Stimulated activated CD4-positive, alpha-beta T cell treated with anti-CD3 and anti-CD28 coated beads, Interleukin-4, amount 100 ng/mL, for 1 hour (primary cell): Measurements from ENCODE around the gene MSX1.

Experiments
- DNase-seq: peaks from one replicate; pipeline ENCODE4 v3.0.0-alpha.2; 2020

Gene MSX1

GRCh38 chr4:4871242-4871572 lies 11.7 kb downstream of the MSX1 start:
- no peak for DNase-seq

DNA sequence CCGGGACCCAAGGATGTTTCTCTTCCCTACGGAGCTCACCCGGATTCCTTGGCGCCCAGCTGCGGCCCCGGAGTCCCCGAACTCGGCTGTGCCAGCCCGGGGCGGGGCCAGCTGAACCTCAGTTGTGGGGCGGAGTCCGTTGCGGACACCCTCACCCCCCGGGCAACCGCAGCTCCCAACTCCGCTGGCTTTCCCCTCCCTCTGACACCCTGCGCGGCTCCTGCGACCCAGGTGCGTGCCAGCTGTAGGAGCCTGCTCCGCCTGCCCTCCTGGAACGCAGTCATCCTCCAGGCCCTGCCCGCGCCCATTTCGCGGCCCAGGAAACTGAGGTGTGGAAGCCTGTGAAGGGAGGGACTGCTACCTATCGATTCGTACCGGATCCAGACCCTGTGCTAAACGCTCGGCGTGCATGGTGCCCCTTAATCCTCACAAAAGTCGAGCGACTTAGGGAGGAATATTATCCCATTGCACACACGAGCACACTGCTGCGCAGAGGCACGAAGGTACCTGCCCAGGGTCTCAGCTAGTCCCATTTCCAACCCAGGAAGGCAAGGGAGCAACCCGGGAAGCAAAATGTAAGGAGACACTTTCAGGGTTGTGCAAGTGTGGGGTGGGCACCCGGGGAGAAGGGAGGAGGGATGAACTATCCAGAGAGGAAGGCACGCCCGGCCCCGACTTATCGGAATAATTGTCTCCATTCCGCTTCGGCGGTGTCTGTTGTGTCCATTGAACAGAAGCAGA lies 12.3 kb downstream of the MSX1 start:
- no peak for DNase-seq

- no peak for DNase-seq
Observed at GRCh38 chr4:4872314-4872903, 12.9 kb downstream of the MSX1 start.

- no peak for DNase-seq
Observed at GRCh38 chr4:4873203-4873602, 13.7 kb downstream of the MSX1 start.

DNA sequence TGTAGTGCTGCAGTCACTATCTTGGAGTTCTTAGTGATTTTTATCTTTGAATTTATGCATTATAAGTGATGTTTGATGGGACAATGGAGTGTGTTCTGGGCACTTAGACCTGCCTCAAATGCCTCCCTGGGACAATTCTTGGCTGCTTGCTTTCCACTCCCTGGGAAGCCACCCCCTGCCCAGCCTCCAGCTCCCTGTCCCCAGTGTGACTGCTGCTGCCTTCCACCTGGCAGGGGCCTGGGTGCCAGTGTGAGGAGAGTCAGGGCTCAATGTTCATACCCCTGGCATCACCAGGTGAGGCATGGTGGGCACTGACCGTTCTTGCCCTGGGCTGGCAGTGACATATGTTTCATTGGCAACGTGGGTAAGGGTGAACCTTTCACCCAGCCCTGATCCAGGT lies 14.8 kb downstream of the MSX1 start:
- no peak for DNase-seq

- no peak for DNase-seq
Observed at GRCh38 chr4:4875147-4875546, 15.7 kb downstream of the MSX1 start.

DNA sequence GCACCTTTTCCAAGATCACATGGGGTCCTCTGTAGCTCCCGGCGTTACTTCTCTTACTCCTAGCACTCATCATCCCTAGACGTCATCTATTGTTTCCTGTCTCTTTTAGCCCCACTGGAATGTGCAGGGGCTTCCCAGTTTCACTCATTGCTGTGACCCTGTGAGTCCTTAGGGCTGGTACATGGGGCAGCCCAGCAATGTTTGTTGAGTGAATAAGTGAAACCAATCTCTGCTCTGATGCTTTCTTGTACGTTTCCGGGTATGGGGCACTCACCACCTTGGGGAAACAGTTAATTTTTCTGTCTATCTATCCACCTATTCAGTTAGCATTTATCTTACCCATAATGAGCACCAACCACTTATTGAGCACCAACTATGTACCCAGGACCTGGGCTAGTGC lies 16.1 kb downstream of the MSX1 start:
- DNase-seq, result no peak

DNA sequence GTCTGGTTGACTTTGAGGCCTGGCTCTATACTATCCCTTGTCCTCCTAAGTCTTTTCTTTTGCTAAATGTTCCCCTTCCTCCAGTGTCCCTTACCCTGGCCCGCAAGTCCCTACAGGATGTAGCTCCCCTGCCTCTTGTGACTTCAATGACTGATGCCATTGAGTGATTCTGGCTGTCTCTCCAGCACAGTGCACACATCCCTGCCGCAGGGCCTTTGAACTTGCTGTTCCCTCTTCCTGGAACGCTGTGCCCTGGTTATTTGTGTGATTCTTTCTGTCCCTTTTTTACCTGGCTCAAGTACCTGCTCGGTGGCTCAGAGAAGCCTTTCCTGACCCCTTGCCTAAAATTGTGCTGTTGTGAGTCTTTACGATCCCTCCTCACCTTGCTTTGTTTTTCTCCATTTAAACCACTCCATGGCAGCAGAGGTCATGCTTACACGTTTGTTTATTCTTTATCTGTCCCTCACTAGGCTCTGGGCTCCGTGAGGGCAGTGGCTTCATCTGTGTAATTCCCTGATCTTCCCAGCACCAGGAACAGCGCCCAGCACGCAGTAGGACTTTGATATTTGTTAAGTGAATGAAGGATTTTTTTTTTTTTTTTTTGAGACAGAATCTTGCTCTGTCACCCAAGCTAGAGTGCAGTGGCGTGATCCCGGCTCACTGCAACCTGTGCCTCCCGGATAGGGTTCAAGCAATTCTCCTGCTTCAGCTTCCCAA lies 17.6 kb downstream of the MSX1 start:
- DNase-seq, result no peak

GRCh38 chr4:4880492-4880891 lies 21.0 kb downstream of the MSX1 start:
- no peak for DNase-seq

DNA sequence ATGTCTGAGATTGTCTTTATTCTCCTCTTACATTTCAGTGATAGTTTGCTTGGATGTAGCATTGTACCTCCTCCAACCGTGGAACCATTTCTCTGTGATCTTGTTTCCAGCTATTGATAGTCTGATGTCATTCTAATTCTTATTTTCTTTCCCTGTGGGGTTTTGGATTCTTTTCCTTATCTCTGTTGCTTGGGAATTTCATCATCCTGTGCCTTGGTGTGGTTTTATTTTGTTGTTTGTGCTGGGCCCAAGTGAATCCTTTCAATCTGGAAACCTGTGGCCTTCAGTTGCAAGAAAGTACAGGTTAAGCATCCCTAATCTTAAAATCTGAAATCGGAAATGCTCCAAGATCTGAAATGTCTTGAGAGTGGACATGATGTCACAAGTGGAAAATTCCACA lies 22.0 kb downstream of the MSX1 start:
- DNase-seq, result no peak

DNA sequence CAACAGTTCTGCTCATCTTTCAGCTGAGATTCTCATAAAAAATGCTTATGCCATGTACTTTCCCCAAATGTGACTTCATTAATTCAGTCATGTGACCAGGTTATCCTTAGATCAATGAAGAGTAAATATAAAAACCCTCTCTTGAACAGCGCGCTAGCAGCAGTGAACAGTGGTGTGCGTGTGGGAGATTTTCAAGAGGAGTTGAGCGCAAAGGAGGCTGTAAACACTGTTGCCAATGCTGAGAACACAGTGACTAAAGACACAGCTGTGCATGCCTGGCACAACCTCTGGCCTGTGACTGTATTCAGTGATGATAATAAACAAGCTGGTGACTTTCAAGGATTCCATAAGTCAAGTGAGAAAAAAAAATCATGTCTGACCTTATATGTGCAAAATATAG lies 25.1 kb downstream of the MSX1 start:
- DNase-seq, result no peak

DNA sequence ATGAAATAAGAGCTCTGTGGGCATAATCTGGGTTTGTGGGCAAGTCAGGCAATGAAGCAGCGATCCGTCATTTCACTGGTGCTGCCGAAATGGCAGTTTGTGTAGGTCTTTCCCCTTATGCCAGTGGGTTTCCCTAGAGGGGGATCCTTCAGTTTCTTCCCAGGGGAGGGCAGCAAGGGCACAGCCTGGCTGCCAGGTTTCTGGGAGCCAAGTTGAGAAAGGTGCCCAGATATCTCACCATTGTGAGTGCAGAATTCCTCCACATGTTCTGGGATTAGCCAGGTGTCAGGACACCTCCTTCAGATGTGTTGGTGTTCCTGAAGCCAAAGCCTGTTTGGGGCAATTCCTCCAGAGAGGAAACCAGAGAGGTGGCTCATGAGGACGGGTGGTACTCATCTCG lies 28.0 kb downstream of the MSX1 start:
- no peak for DNase-seq

DNA sequence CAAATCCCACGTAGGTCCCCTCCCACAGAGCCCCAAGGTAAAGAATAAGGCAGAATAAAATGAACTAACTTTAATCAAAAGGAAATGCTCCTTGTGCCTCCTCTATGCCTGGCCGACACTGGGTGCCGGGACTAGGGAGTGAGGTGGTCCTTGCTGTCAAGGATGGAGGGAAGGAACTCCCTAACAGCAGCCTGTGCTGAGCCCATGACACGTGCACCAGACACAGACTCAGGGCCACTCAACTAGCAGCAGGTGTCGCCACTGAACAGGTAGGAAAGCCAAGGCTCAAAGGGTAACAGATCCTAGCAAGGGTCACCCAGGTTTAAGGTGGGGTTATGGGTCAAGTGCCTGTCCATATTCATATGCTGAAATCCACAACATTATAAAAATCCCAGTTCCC lies 29.2 kb downstream of the MSX1 start:
- DNase-seq, result no peak

DNA sequence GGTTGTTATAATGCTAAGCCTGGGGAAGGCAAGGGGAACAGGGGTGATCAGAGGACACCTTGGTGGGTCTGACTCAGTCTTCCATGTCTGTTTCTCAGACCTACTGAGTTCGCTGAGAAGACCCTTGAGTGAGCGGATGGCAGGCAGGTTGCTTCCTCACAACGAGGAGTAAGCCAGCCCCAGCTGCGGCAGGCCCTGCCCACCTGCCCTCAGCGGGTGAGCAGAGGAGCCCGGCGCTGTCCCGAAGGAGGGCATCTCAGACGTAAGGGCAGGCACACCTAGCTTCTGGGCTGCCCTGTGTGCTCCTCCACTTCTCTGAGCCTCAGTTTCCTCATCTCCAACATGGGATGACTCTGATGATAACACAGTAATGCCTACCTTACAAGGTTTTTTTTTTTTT lies 30.3 kb downstream of the MSX1 start:
- DNase-seq, result no peak

DNA sequence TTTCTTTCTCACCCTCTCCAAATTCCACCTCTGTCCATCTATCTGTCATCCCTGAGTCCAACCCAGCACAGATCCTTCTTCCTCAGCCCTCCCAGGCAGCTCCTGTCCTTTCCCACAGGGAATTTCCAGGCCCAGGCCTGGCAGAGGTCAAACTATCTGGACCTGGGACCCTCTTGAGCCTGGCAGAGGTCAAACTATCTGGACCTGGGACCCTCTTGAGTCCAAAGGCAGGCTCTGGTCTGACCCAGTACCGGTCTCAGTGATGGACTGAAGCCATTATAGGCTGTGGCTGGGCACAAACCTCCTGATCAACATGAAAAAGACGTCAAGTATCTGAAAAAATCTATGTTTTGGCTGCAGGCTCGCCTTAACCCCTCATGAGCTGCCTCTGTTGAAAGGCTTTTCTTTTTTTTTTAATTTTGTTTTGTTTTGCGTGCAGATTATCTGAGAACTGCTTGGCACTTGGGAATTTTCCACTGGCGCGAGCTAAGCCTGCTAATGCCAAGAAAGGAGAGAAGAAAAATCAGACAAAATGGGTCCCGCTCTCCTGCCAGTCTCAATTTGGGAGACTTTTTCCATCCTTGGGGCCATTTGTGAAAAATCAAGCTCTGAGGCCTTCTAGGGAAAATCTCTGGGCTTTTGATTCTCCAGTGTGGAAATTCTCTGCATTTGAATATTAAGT lies 31.2 kb downstream of the MSX1 start:
- no peak for DNase-seq

DNA sequence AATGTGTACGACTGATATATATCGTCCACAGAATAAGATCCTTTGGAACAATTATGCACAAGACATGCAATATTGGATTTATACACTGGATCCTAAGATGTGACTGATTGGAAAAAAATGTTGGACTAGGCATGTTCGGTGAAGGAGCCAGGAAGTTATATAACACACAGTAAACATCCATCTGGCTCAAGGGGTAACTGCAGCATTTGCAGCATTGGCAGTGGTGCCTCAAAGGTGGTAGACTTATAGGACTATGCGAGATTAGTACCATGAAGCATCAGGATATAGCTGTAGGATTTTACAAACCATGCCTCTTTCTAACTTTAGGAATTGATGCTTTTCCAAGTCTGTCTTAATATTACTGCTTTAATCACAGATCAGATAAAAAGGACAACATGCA lies 34.3 kb downstream of the MSX1 start:
- DNase-seq, result no peak

DNA sequence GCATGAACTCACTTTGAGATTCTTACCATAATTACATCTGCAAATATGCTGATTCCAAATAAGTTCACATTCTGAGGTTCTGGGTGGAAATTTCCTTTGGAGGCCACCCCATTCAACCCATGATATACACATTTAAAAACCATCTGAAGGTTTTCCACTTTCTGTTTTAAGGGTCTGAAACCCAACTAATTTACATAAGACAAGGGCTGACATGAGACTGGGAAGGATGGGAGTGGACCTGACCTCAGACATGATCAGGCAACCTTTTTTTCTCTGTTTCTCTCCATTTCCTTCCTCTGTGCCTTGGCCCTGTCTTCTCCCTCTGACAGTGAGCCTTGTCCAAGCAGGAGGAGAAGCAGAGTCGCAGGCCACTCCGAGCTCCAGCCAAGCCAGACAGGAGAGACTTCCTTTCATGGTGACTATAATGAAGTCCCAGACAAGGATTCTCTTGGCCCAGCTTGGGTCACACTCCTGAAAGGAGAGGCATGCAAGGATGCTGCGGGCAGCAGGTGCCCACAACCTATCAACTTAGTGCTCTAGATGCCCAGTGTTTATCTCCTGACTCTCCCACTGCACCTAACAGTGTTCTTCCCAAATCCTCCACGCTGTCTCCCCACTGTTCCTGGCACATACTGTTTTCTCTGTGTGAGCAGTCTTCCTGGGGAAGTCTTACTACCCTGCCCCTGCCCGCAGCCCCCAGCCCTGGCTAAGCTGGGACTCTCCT lies 39.9 kb downstream of the MSX1 start:
- no peak for DNase-seq

GRCh38 chr4:4901877-4902276 lies 42.4 kb downstream of the MSX1 start:
- no peak for DNase-seq

- no peak for DNase-seq
Observed at GRCh38 chr4:4912155-4912554, 52.7 kb downstream of the MSX1 start.

DNA sequence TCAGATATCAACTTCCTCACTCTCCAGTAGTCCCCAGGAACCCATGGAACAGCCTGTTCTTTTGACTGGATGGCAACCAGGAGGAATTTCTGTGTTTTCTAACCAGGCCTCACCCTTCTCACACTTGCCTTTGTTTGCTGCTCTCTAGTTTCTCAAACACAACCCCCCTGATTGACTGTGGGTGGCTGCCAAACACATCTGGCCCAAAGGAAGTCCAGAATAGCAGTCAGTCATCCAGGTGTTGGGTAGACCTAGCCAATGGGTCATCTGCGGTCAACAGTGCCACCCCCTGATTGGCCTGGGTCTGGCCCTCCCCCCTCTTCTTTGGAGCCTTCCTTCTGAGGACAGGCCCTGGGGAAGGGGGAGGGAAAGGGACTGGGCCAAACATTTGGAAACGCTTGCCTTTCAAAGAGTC lies 53.7 kb downstream of the MSX1 start:
- no peak for DNase-seq
